ENCODE data around the gene MAPK12. TPM values are rescaled to one million over a fixed set of nuclear protein-coding genes. Genes with fewer than 3 reads are reported as not detected.

The MAPK12 gene
- total RNA-seq, 1 donor from 2014 or later, result 27.3 TPM

DNA sequence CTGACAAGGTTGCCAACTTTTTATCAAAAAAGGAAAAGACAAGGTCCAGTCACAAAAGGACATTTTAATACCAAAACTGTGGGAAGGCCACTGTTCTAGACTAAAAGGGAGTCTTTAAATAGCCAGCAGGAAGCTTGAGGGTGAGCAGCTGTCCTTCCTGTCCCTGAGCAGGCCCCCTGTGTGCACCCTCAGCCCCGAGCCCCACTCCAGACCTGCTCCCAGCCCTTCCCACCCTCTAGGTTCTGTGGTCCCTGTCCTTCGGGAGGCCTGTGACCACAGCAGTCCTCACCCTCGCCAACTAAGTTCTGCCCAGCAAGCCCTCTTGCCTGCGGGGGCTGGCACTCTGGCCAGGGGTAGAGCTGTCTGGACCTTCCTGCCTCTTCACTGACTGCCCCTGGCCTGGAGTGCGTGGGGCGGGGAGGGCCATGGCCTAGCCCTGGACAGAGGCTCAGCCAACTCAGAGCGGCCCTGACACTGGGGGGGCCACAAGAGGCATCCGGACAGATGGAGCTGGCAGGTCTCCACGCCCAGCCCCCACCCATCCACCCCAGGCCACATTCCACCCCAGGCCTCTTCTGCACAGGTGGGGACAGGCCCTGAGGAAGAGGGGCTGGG is 47.6 kb upstream of the MAPK12 start:
- Mint-ChIP-seq H3K27me3 (ENCODE audit: unreplicated experiment) (no peaks in the 10 kb centered on the region), H3K4me3 (ENCODE audit: unreplicated experiment) (peak overlapping the region; percentile 61), H3K27ac (ENCODE audit: unreplicated experiment) (peak overlapping the region; percentile 90), H3K36me3 (ENCODE audit: unreplicated experiment) (no peaks in the 10 kb centered on the region), H3K9me3 (ENCODE audit: unreplicated experiment) (no peaks in the 10 kb centered on the region), H3K4me1 (ENCODE audit: unreplicated experiment) (peaks cover 36% of the 10 kb centered on the region)
- no peak for DNase-seq (ENCODE audit: extremely low spot score, unreplicated experiment)
- TF ChIP-seq CTCF (IDR thresholded peaks at IDR 0.05), result no peak

GRCh38 chr22:50308597-50308935 is 47.1 kb upstream of the MAPK12 start:
- Mint-ChIP-seq H3K36me3 (ENCODE audit: unreplicated experiment) (no peaks in the 10 kb centered on the region), H3K4me1 (ENCODE audit: unreplicated experiment) (peaks cover 41% of the 10 kb centered on the region), H3K4me3 (ENCODE audit: unreplicated experiment) (peak overlapping the region; percentile 61), H3K27me3 (ENCODE audit: unreplicated experiment) (no peaks in the 10 kb centered on the region), H3K27ac (ENCODE audit: unreplicated experiment) (peak overlapping the region; percentile 90), H3K9me3 (ENCODE audit: unreplicated experiment) (no peaks in the 10 kb centered on the region)
- no peak for TF ChIP-seq CTCF (IDR thresholded peaks at IDR 0.05)
- no peak for DNase-seq (ENCODE audit: extremely low spot score, unreplicated experiment)

GRCh38 chr22:50307890-50308596 is 46.6 kb upstream of the MAPK12 start:
- Mint-ChIP-seq H3K27ac (ENCODE audit: unreplicated experiment) (peak overlapping the region; percentile 90), H3K36me3 (ENCODE audit: unreplicated experiment) (no peaks in the 10 kb centered on the region), H3K9me3 (ENCODE audit: unreplicated experiment) (no peaks in the 10 kb centered on the region), H3K4me1 (ENCODE audit: unreplicated experiment) (peaks cover 46% of the 10 kb centered on the region), H3K4me3 (ENCODE audit: unreplicated experiment) (peak overlapping the region; percentile 38), H3K27me3 (ENCODE audit: unreplicated experiment) (no peaks in the 10 kb centered on the region)
- no peak for TF ChIP-seq CTCF (IDR thresholded peaks at IDR 0.05)
- DNase-seq (ENCODE audit: extremely low spot score, unreplicated experiment), result no peak

DNA sequence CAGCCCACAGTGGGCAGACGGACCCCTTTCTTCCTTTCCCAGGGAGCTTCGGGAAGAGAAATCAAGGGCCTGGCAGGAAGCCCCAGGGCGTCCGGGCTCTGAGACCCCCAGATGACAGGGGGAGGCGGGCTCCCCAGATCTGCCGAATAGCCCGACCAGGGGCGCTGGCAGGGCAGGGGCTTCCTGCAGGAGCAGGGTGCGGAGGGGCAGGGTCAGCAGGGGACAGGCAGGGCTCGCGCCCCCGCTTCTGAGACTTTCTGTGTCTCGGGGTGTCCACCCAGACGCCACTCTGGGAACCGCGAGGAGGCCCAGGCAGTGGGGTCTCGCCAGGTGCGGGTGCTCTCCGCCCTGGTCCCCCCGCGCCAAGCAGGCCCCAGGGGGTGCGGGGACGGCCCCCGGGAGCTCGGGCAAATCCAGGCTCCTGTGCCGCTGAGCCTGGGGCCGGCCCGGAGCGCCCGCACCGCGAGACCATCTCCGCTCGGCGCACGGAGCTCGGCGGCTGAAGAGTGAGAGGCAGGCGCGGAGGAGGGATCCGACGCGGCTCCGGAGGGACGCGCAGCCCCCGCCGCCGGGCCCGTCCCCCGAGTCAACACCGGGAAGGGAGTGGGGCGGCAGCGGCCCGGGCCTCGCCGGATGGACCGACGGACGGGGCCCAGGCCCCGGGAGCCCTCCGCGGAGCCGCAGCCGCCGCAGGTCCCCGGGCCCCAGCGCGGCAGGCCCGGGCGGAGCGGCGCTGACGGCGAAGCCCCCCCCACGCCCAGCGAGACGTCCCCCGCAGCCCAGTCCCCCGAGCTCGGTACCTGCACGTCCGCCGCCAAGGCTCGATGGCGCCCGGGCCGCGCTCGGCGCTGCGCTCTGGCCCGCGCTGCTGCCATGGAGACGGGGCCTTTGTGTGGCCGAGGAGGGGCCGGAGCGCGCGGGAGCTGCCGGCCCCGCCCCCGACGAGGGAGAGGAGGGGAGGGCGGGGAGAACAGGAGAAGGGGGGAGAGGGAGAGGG is 45.6 kb upstream of the MAPK12 start, which contains the start of gene PLXNB2:
PLXNB2 (minus strand) TSS at position 894 of the 997 bp plus-strand sequence. CDS start 17,062 bp downstream, outside the sequence.
- peak within 1 kb of the TSS; percentile 96 for H3K27ac Mint-ChIP-seq (ENCODE audit: unreplicated experiment)
- H3K36me3 Mint-ChIP-seq (ENCODE audit: unreplicated experiment), result no peaks in the 10 kb centered on the region
- peak within 1 kb of the TSS; percentile 93 for H3K4me3 Mint-ChIP-seq (ENCODE audit: unreplicated experiment)
- no peak for TF ChIP-seq CTCF (IDR thresholded peaks at IDR 0.05)
- peaks cover 56% of the 10 kb centered on the region for H3K4me1 Mint-ChIP-seq (ENCODE audit: unreplicated experiment)
- no peaks in the 10 kb centered on the region for H3K27me3 Mint-ChIP-seq (ENCODE audit: unreplicated experiment)
- no peaks in the 10 kb centered on the region for H3K9me3 Mint-ChIP-seq (ENCODE audit: unreplicated experiment)
- DNase-seq (ENCODE audit: extremely low spot score, unreplicated experiment), result no peak
